ENCODE results near the gene CCDC27. TPM values are rescaled to one million over a fixed set of nuclear protein-coding genes. Genes with fewer than 3 reads are reported as not detected.

The CCDC27 gene
- total RNA-seq, 1 experiment from 2014 or later = 0.13 TPM

DNA sequence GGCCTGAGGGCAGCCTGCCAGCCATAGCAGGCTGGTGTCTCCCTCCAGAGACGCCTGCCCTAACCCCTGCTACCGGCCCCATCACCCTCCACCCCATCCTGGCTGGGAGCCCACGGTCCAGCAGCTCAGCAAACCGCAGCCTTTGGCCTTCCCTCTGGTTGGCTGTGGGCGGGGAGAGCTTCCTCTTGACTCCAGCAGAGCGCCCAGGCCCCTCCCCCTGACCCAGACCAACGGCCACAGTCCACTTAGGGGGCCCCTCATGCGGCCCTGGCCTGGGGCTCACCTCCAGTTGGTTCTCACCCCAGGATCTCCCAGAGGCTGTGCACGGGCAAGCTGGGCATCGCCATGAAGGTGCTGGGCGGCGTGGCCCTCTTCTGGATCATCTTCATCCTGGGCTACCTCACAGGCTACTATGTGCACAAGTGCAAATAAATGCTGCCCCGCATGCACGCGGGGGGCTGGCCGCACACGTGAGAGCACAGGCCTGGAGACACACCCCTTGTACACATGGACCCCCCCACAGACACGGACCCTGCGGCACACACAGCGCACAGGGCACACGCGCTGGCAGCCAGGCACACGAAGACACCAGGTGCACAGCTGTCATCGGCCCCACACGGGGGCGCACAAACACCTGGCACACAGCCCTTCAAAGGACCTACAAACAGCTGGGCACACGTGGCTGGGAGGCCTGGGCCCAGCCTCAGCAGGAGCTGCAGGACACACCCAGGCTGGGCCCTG is 23.4 kb downstream of the CCDC27 start:
- H3K9me3 Mint-ChIP-seq = no peaks in the 10 kb centered on the region
- peak; percentile 64 for DNase-seq (ENCODE audit: low spot score)
- peaks cover 22% of the 10 kb centered on the region for H3K4me1 Mint-ChIP-seq
- CTCF ChIA-PET = interaction anchor here (0.6 to 2.2 kb wide), 28 partner anchors 9 to 978 kb away, joined by 3 to 59 read pairs (median 4); partner anchors contain the start of genes C1orf174, CEP104, DFFB and LRRC47
- peak; percentile 12 for ATAC-seq
- H3K36me3 Mint-ChIP-seq = peaks cover 16% of the 10 kb centered on the region
- H3K4me3 Mint-ChIP-seq = no peak overlapping the region; the same call in 1 of the 2 replicates
- POLR2A ChIA-PET = interaction anchor here (0.8 to 1.7 kb wide), 3 partner anchors 18 to 124 kb away, joined by 3 to 10 read pairs (median 5); partner anchors contain the start of genes C1orf174 and LRRC47
- no peak overlapping the region for H3K27ac Mint-ChIP-seq
- no peaks in the 10 kb centered on the region; the same call in none of the 2 replicates for H3K27me3 Mint-ChIP-seq (ENCODE audit: low read depth)
- TF ChIP-seq RELA (CRISPR knock-in tag; IDR thresholded peaks at IDR 0.05; ENCODE audit: borderline replicate concordance) (0 out of 2 replicates have a peak, but pooled peaks have one; percentile 28), TEAD4 (CRISPR knock-in tag; IDR thresholded peaks at IDR 0.05) (no peak), TP53 (CRISPR knock-in tag; IDR thresholded peaks at IDR 0.05) (no peak), OVOL2 (CRISPR knock-in tag; IDR thresholded peaks at IDR 0.05; ENCODE audit: borderline replicate concordance) (no peak), MXD4 (CRISPR knock-in tag; IDR thresholded peaks at IDR 0.05; ENCODE audit: borderline replicate concordance) (no peak), CREB1 (CRISPR knock-in tag; IDR thresholded peaks at IDR 0.05) (peak; percentile 28; the same call in 1 of the 2 replicates), USF2 (CRISPR knock-in tag; IDR thresholded peaks at IDR 0.05) (peak; percentile 44; the same call in 1 of the 2 replicates), CTCF (IDR thresholded peaks at IDR 0.05) (peak; percentile 27; the same call in 1 of the 2 replicates), ETV6 (CRISPR knock-in tag; IDR thresholded peaks at IDR 0.05) (peak; percentile 29; the same call in 1 of the 2 replicates), MYBL2 (CRISPR knock-in tag; IDR thresholded peaks at IDR 0.05) (no peak), FOXK1 (CRISPR knock-in tag; IDR thresholded peaks at IDR 0.05) (0 out of 2 replicates have a peak, but pooled peaks have one; percentile 21), PREB (CRISPR knock-in tag; IDR thresholded peaks at IDR 0.05; ENCODE audit: borderline replicate concordance) (0 out of 2 replicates have a peak, but pooled peaks have one; percentile 59), NFE2L1 (CRISPR knock-in tag; IDR thresholded peaks at IDR 0.05) (no peak), GABPB1 (CRISPR knock-in tag; IDR thresholded peaks at IDR 0.05) (peak; percentile 47; the same call in 1 of the 2 replicates)
- TF ChIP-seq, protein P1, sequence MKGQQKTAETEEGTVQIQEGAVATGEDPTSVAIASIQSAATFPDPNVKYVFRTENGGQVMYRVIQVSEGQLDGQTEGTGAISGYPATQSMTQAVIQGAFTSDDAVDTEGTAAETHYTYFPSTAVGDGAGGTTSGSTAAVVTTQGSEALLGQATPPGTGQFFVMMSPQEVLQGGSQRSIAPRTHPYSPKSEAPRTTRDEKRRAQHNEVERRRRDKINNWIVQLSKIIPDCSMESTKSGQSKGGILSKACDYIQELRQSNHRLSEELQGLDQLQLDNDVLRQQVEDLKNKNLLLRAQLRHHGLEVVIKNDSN (CRISPR knock-in tag; IDR thresholded peaks at IDR 0.05) = peak; percentile 50; the same call in 1 of the 2 replicates
- TF ChIP-seq, protein P2, sequence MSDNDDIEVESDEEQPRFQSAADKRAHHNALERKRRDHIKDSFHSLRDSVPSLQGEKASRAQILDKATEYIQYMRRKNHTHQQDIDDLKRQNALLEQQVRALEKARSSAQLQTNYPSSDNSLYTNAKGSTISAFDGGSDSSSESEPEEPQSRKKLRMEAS (CRISPR knock-in tag; IDR thresholded peaks at IDR 0.05) = peak; percentile 83

DNA sequence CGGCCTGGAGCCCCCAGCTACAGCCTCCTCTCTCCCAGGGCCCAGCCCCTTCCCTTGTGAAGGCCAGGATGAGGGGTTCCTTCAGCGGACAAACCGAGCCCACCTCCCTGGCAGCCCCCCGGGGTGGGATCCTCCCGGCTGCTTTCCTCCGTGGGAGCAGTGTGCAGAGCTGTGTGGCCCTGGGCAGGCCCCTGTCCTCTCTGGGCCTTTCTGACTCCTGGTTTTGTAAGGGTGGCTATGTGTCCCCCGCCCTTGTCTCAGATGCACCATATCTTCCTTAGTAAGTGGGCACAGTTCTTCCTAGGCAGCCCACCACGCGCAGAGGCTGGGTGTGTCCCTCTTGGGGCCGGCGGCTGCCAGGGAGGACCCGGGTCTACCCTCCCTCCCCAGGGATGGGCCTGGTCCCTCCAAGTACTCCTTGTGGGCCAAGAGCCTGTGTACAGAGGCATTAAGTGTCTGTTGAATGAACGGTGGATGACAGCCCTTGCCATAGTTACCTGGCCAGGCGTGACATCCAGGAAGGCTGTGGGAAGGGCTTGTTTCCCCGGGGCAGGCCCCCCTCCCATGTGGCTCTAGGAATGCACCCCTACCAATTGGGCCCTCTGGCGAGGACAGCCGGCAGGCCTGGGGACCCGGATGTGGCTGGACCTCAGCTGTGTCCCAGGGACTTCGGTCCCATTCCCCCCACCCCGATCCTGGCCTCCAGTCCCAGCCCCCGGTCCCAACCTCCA is 24.1 kb downstream of the CCDC27 start:
- Mint-ChIP-seq H3K36me3 (peaks cover 24% of the 10 kb centered on the region), H3K4me1 (peaks cover 19% of the 10 kb centered on the region), H3K4me3 (no peak overlapping the region), H3K27me3 (ENCODE audit: low read depth) (no peaks in the 10 kb centered on the region; the same call in 1 of the 2 replicates), H3K9me3 (no peaks in the 10 kb centered on the region), H3K27ac (no peak overlapping the region)
- ChIA-PET POLR2A (interaction anchor here (0.8 to 1.7 kb wide), 3 partner anchors 17 to 123 kb away, joined by 3 to 10 read pairs (median 5); partner anchors contain the start of genes C1orf174 and LRRC47), CTCF (interaction anchor here (0.6 to 2.2 kb wide), 25 partner anchors 9 to 162 kb away, joined by 3 to 59 read pairs (median 5); partner anchors contain the start of genes C1orf174, CEP104, DFFB and LRRC47)
- ATAC-seq (no peak), DNase-seq (ENCODE audit: low spot score) (no peak)
- 0 out of 2 replicates have a peak, but pooled peaks have one; percentile 26 for TF ChIP-seq ZNF232 (CRISPR knock-in tag; IDR thresholded peaks at IDR 0.05)
- no peak for TF ChIP-seq ARID4B (CRISPR knock-in tag; IDR thresholded peaks at IDR 0.05; ENCODE audit: borderline replicate concordance)
